H1 (cell line): ENCODE measurements around the gene LY6G6C. TPM values are rescaled to one million over a fixed set of nuclear protein-coding genes. Genes with fewer than 3 reads are reported as not detected.

ENCODE experiments used
- CTCF ChIA-PET: fragments of 300-600 bp; sonication (Branson Sonifier 250); formaldehyde crosslinking; loops from one replicate; lab custom pipeline; 2021; ENCODE audit not compliant: partially characterized antibody; lab: Charles Lee
- POLR2A ChIA-PET: fragments of 300-600 bp; sonication (Branson Sonifier 250); formaldehyde crosslinking; loops from one replicate; lab custom pipeline; 2021; ENCODE audit warnings: inconsistent platforms; ENCODE audit not compliant: partially characterized antibody; lab: Charles Lee
- DNase-seq, 2 experiments: peaks; one replicate each; pipeline versions ENCODE4 v3.0.0 to v3.0.0-alpha.2; 2010 to 2022; ENCODE audit warnings: low spot score in 2 of 2, low read depth in 1 of 2, mixed read lengths in 1 of 2
- FAIRE-seq: peaks from 2 replicates; lab custom pipeline; 2011; peaks lifted over from hg19 to GRCh38; lab: Jason Lieb, UNC
- H2AFZ ChIP-seq: 2 replicates; pipeline ENCODE4 v1.8.1; 2012; ENCODE audit warnings: low read length, inconsistent platforms
- H2AK5ac ChIP-seq: 2 replicates; pipeline ENCODE4 v1.6.1; 2013; ENCODE audit warnings: low read depth, low read length
- H2BK120ac ChIP-seq: replicated peaks from 2 replicates; pipeline ENCODE3; 2013; ENCODE audit warnings: low read depth, low read length, inconsistent platforms
- H2BK12ac ChIP-seq: 2 replicates; pipeline ENCODE4 v1.6.1; 2013; ENCODE audit warnings: low read depth, low read length
- H2BK15ac ChIP-seq: 2 replicates; pipeline ENCODE4 v1.6.1; 2013; ENCODE audit warnings: low read length
- H2BK20ac ChIP-seq: 2 replicates; pipeline ENCODE4 v1.6.1; 2013; ENCODE audit warnings: low read length
- H2BK5ac ChIP-seq: 2 replicates; pipeline ENCODE4 v1.6.1; 2013; ENCODE audit warnings: low read depth, low read length
- H3K14ac ChIP-seq: 2 replicates; pipeline ENCODE4 v1.6.1; 2013; ENCODE audit warnings: inconsistent platforms; ENCODE audit not compliant: insufficient read length
- H3K18ac ChIP-seq: 2 replicates; pipeline ENCODE4 v1.6.1; 2013; ENCODE audit warnings: low read length; ENCODE audit errors: extremely low read depth
- H3K23ac ChIP-seq: 2 replicates; pipeline ENCODE4 v1.6.1; 2013; ENCODE audit warnings: inconsistent platforms; ENCODE audit not compliant: insufficient read length
- H3K23me2 ChIP-seq: 2 replicates; pipeline ENCODE4 v1.6.1; 2013; ENCODE audit warnings: low read depth, low read length
- H3K27ac ChIP-seq: 2 replicates; pipeline ENCODE4 v1.6.1; 2011; ENCODE audit warnings: low read depth, low read length, inconsistent platforms
- H3K27me3 ChIP-seq, 4 experiments: replicated peaks in 1 of 4; 1 replicate in 1 of 4; 2 replicates in 3 of 4; pipeline versions ENCODE4 v1.6.1 to v1.8.1; 2011 to 2013; ENCODE audit warnings: low read length in 3 of 4, mild to moderate bottlenecking in 3 of 4, inconsistent platforms in 2 of 4, mixed read lengths in 2 of 4, moderate library complexity in 1 of 4; ENCODE audit not compliant: control insufficient read depth in 3 of 4, insufficient read depth in 3 of 4; ENCODE audit errors: extremely low read depth in 1 of 4
- H3K36me3 ChIP-seq, 4 experiments: 2 replicates each; pipeline versions ENCODE4 v1.6.1 to v1.8.1; 2011 to 2013; ENCODE audit warnings: mild to moderate bottlenecking in 4 of 4, low read length in 3 of 4, moderate library complexity in 2 of 4, control low read depth in 1 of 4, inconsistent platforms in 1 of 4; ENCODE audit not compliant: insufficient read depth in 4 of 4, control insufficient read depth in 2 of 4
- H3K4ac ChIP-seq: replicated peaks from 2 replicates; pipeline ENCODE3; 2013; ENCODE audit warnings: low read length, low read depth, mixed read lengths, inconsistent platforms; ENCODE audit not compliant: insufficient read length
- H3K4me1 ChIP-seq, 4 experiments: replicated peaks in 1 of 4; 1 replicate in 1 of 4; 2 replicates in 3 of 4; pipeline versions ENCODE4 v1.6.1 to v1.8.1; 2011 to 2013; ENCODE audit warnings: low read length in 3 of 4, inconsistent platforms in 2 of 4, mixed read lengths in 1 of 4; ENCODE audit not compliant: insufficient read depth in 4 of 4, control insufficient read depth in 3 of 4
- H3K4me2 ChIP-seq, 2 experiments: 2 replicates each; pipeline versions ENCODE4 v1.6.1 to v1.8.1; 2011 to 2013; ENCODE audit warnings: low read depth in 2 of 2, low read length in 2 of 2, control low read depth in 1 of 2, inconsistent platforms in 1 of 2, mild to moderate bottlenecking in 1 of 2; ENCODE audit not compliant: insufficient read depth in 1 of 2
- H3K4me3 ChIP-seq, 4 experiments: fragments of 200-600, 300-600 bp in 1 of 4; sonication (generic), shearing (Covaris generic), sonication (Bioruptor Twin) in 1 of 4; 2 replicates each; pipeline versions ENCODE4 v1.5.1 to v1.8.1; 2011 to 2016; ENCODE audit warnings: low read length in 4 of 4, low read depth in 3 of 4, control low read depth in 2 of 4, inconsistent platforms in 2 of 4, mild to moderate bottlenecking in 2 of 4, mixed read lengths in 1 of 4, moderate library complexity in 1 of 4; ENCODE audit not compliant: insufficient read depth in 2 of 4; ENCODE audit errors: extremely low read depth in 1 of 4
- H3K56ac ChIP-seq: replicated peaks from 2 replicates; pipeline ENCODE3; 2013; ENCODE audit warnings: low read depth, mild to moderate bottlenecking, mixed read lengths, low read length, inconsistent platforms; ENCODE audit not compliant: insufficient read length
- H3K79me1 ChIP-seq: 2 replicates; pipeline ENCODE4 v1.6.1; 2013; ENCODE audit warnings: low read depth, low read length, control low read depth
- H3K79me2 ChIP-seq, 2 experiments: 2 replicates each; pipeline versions ENCODE4 v1.6.1 to v1.8.1; 2012 to 2013; ENCODE audit warnings: low read length in 2 of 2, mild to moderate bottlenecking in 2 of 2, inconsistent platforms in 1 of 2; ENCODE audit not compliant: insufficient read depth in 2 of 2, control insufficient read depth in 1 of 2
- H3K9ac ChIP-seq, 4 experiments: replicated peaks in 1 of 4; 1 replicate in 1 of 4; 2 replicates in 3 of 4; pipeline versions ENCODE4 v1.6.1 to v1.8.1; 2011 to 2013; ENCODE audit warnings: low read depth in 3 of 4, low read length in 3 of 4, control low read depth in 2 of 4, mild to moderate bottlenecking in 2 of 4, moderate library complexity in 2 of 4, inconsistent platforms in 1 of 4; ENCODE audit errors: extremely low read depth in 1 of 4
- H3K9me3 ChIP-seq, 2 experiments: 2 replicates each; pipeline versions ENCODE4 v1.6.1 to v1.8.1; 2012 to 2013; ENCODE audit warnings: mild to moderate bottlenecking in 2 of 2, moderate library complexity in 2 of 2, control low read depth in 1 of 2, inconsistent platforms in 1 of 2, low read depth in 1 of 2, low read length in 1 of 2, mixed read lengths in 1 of 2; ENCODE audit not compliant: insufficient read depth in 2 of 2
- H4K20me1 ChIP-seq, 2 experiments: replicated peaks in 1 of 2; 2 replicates each; pipeline versions ENCODE3 to v1.8.1; 2011 to 2013; ENCODE audit warnings: inconsistent platforms in 2 of 2, low read length in 2 of 2, mild to moderate bottlenecking in 1 of 2; ENCODE audit not compliant: insufficient read depth in 2 of 2, control insufficient read depth in 1 of 2
- H4K5ac ChIP-seq: 2 replicates; pipeline ENCODE4 v1.6.1; 2013; ENCODE audit warnings: low read length, low read depth, mixed read lengths, inconsistent platforms; ENCODE audit not compliant: insufficient read length
- H4K8ac ChIP-seq: 2 replicates; pipeline ENCODE4 v1.8.0; 2013; ENCODE audit warnings: mild to moderate bottlenecking, moderate library complexity, low read length, inconsistent platforms; ENCODE audit not compliant: insufficient read depth; ENCODE audit errors: extremely low read depth
- H4K91ac ChIP-seq: replicated peaks from 2 replicates; pipeline ENCODE3; 2013; ENCODE audit warnings: low read length, mixed read lengths, inconsistent platforms; ENCODE audit not compliant: insufficient read length
- ATF3 ChIP-seq: IDR thresholded peaks from 2 replicates; pipeline ENCODE4 v1.6.1; 2011; ENCODE audit warnings: low read depth, mild to moderate bottlenecking, low read length; ENCODE audit not compliant: insufficient read depth
- BCL11A ChIP-seq, 2 experiments: IDR thresholded peaks; one replicate each; pipeline ENCODE4 v1.6.1; 2011; ENCODE audit warnings: low read depth in 2 of 2, low read length in 2 of 2, mild to moderate bottlenecking in 2 of 2
- CEBPB ChIP-seq: IDR thresholded peaks from 2 replicates; pipeline ENCODE4 v1.6.1; 2012; ENCODE audit warnings: low read depth, low read length
- CHD2 ChIP-seq: IDR thresholded peaks from 2 replicates; pipeline ENCODE4 v1.6.1; 2012; ENCODE audit warnings: low read length, improper control_type of control experiment
- GTF2F1 ChIP-seq: IDR thresholded peaks from 2 replicates; pipeline ENCODE4 v1.6.1; 2012; ENCODE audit warnings: low read depth, low read length, improper control_type of control experiment, borderline replicate concordance
- RBBP5 ChIP-seq: IDR thresholded peaks from 2 replicates; pipeline ENCODE4 v1.7.1; 2012; ENCODE audit warnings: low read depth, mild to moderate bottlenecking, inconsistent platforms, low read length, moderate library complexity, borderline replicate concordance
- RFX5 ChIP-seq: IDR thresholded peaks from 2 replicates; pipeline ENCODE4 v1.6.1; 2011; ENCODE audit warnings: low read depth, low read length, improper control_type of control experiment, borderline replicate concordance
- SIN3A ChIP-seq, 2 experiments: IDR thresholded peaks in 1 of 2; conservative IDR thresholded peaks in 1 of 2; 2 replicates each; pipeline ENCODE4 v1.6.1; 2011 to 2012; ENCODE audit warnings: low read length in 2 of 2, improper control_type of control experiment in 1 of 2, low read depth in 1 of 2, mild to moderate bottlenecking in 1 of 2
- SP1 ChIP-seq: IDR thresholded peaks from 2 replicates; pipeline ENCODE4 v1.6.1; 2011; ENCODE audit warnings: low read depth, low read length
- YY1 ChIP-seq: IDR thresholded peaks from 2 replicates; pipeline ENCODE4 v1.6.1; 2011; ENCODE audit warnings: low read depth, mild to moderate bottlenecking, low read length
- WGBS, 2 experiments: shearing (Covaris generic) in 1 of 2; methylation state at CpG; one replicate each; pipeline versions ENCODE4 v1.1.6 to v1.1.7; 2013 to 2015; ENCODE audit warnings: low lambda C conversion rate in 2 of 2, mixed read lengths in 2 of 2, inconsistent platforms in 1 of 2, low coverage in 1 of 2, missing lambda C conversion rate in 1 of 2; ENCODE audit not compliant: insufficient replicate concordance in 2 of 2, insufficient coverage in 1 of 2, insufficient read length in 1 of 2; ENCODE audit errors: extremely low coverage in 1 of 2, missing lambda C conversion rate in 1 of 2; 5-methylcytosine and 5-hydroxymethylcytosine counted together
- long read RNA-seq, 2 experiments: library from RNA in 1 of 2; library from capped mRNA in 1 of 2; stranded (forward); transcript quantifications; one replicate each; pipeline ENCODE4 v2.0.0, GENCODE V29; 2021; ENCODE audit warnings: inconsistent platforms in 1 of 2
- polyA minus RNA-seq, 3 experiments: library from RNA; depleted of rRNA, polyadenylated mRNA; stranded (reverse); fragments of >200 nt; gene quantifications; 1 replicate in 2 of 3; 2 replicates in 1 of 3; pipeline ENCODE4 v1.2.3, GENCODE V29; 2011
- polyA plus RNA-seq, 7 experiments: library from polyadenylated mRNA; depleted of rRNA in 3 of 7; stranded (reverse) in 5 of 7; unstranded in 2 of 7; fragments of >200 nt in 5 of 7; fragments of 200-250 nt in 2 of 7; gene quantifications; 1 replicate in 5 of 7; 2 replicates in 1 of 7; 4 replicates in 1 of 7; pipeline versions ENCODE4 v1.2.1 to v1.2.3, GENCODE V29; 2011 to 2013; ENCODE audit warnings: missing spikeins in 2 of 7, mixed read lengths in 2 of 7
- total RNA-seq: library from RNA; stranded (reverse); fragmentation: NEBNext Ultra II Directional; extraction: Animal tissue kit (Norgen Biotek cat#: 25700); gene quantifications from 2 replicates; pipeline ENCODE4 v1.2.1, GENCODE V29; 2021

The LY6G6C gene
- total RNA-seq (0.33 TPM in 1 of 2 replicates, not detected in the other), polyA plus RNA-seq (2011; rRNA removed) (0.23 and 0.49 TPM in 2 replicates), polyA minus RNA-seq (2011; rRNA and poly(A)+ RNA removed) (not detected in 2 replicates)
- polyA plus RNA-seq (2011; cell fraction: cytosol; rRNA removed) = 0.23 TPM
- 1.0 TPM for polyA plus RNA-seq (2011; cell fraction: nucleus; rRNA removed)
- 0.19 to 0.37 TPM (median 0.21 TPM) in 4 replicates for polyA plus RNA-seq (2012, experiment 1 of 2)
- not detected for polyA plus RNA-seq (2012, experiment 2 of 2)
- polyA plus RNA-seq (2013, experiment 1 of 2) = 0.12 TPM
- polyA plus RNA-seq (2013, experiment 2 of 2) = 0.11 TPM
- polyA minus RNA-seq (2011; cell fraction: cytosol; rRNA and poly(A)+ RNA removed) = not detected
- not detected for polyA minus RNA-seq (2011; cell fraction: nucleus; rRNA and poly(A)+ RNA removed)
- long read RNA-seq, experiment 1 = 0 reads
- long read RNA-seq, experiment 2 = 0 reads

GRCh38 chr6:31721351-31722020, at the start of gene LY6G6C:
Gene LY6G6C, minus strand, starts transcription at chr6:31721746. Its CDS starts 67 bp downstream, at chr6:31721679.
- H4K8ac ChIP-seq = no peak within 1 kb of the TSS
- H2BK20ac ChIP-seq = no peak within 1 kb of the TSS
- no peaks in the 10 kb centered on the region for H3K23me2 ChIP-seq
- H3K9me3 ChIP-seq = no peaks in the 10 kb centered on the region
- FAIRE-seq (no peak), DNase-seq (no peak)
- H3K4me1 ChIP-seq = peaks cover 0 to 16% (median 15%) of the 10 kb centered on the region in 4 experiments; a peak in 6 of 7 replicates
- no peak within 1 kb of the TSS for H3K56ac ChIP-seq
- no peak within 1 kb of the TSS for H2AFZ ChIP-seq
- no peaks in the 10 kb centered on the region for H3K27me3 ChIP-seq
- no peak within 1 kb of the TSS for H3K23ac ChIP-seq
- H4K5ac ChIP-seq = no peak within 1 kb of the TSS
- no peak within 1 kb of the TSS for H3K27ac ChIP-seq
- H3K14ac ChIP-seq = no peak within 1 kb of the TSS
- no peak within 1 kb of the TSS for H2BK12ac ChIP-seq
- H3K4ac ChIP-seq = no peak within 1 kb of the TSS
- no peak within 1 kb of the TSS for H2AK5ac ChIP-seq
- no peak within 1 kb of the TSS for H3K9ac ChIP-seq
- no peak within 1 kb of the TSS for H3K18ac ChIP-seq
- H2BK15ac ChIP-seq = no peak within 1 kb of the TSS
- H2BK5ac ChIP-seq = no peak within 1 kb of the TSS
- peaks cover 0 to 3% (median 0%) of the 10 kb centered on the region in 4 experiments; a peak in 3 of 8 replicates for H3K36me3 ChIP-seq
- H3K79me1 ChIP-seq = no peaks in the 10 kb centered on the region
- no peak within 1 kb of the TSS for H4K91ac ChIP-seq
- H3K4me3 ChIP-seq = no peak within 1 kb of the TSS
- 84% methylated on average over 4 of the region's 4 CpGs; no CpG with 5 or more reads in 1 of the 2 experiments for WGBS, 2 experiments
- no peak within 1 kb of the TSS for H2BK120ac ChIP-seq
- POLR2A ChIA-PET = interaction anchor here (0.6 to 7.2 kb wide), 8 partner anchors 9 to 180 kb away, joined by 3 to 73 read pairs (median 4); partner anchors contain the start of genes ABHD16A, CLIC1, DDX39B and GPANK1
- no peaks in the 10 kb centered on the region for H4K20me1 ChIP-seq
- H3K79me2 ChIP-seq = no peaks in the 10 kb centered on the region
- no peak within 1 kb of the TSS for H3K4me2 ChIP-seq
- CTCF ChIA-PET = interaction anchor here (0.9 to 3.7 kb wide), 5 partner anchors 8 to 45 kb away, joined by 3 to 18 read pairs (median 4); no protein-coding TSS in a partner anchor
- TF ChIP-seq YY1 (no peak), CHD2 (no peak), RFX5 (no peak), SIN3A (conservative IDR thresholded peaks at IDR 0.05 in 1 of 2, IDR thresholded peaks at IDR 0.05 in 1 of 2; ENCODE audit: low read depth in 1 of 2, low read length in 2 of 2) (no peak), RBBP5 (no peak), BCL11A (IDR thresholded peaks at IDR 0.05; ENCODE audit: low read depth in 2 of 2, low read length in 2 of 2) (no peak), GTF2F1 (no peak), ATF3 (no peak), SP1 (no peak), CEBPB (no peak)
